OCI-LY3 (cell line): ENCODE measurements around the gene SH3BGRL.
"Not testable (repeated sequence)": the region's sequence is repeated elsewhere in the genome, so short reads cannot be mapped to it uniquely, and the experiment has no call there.

Experiments
- H2AFZ ChIP-seq: fragments of 200-600, 300-600 bp; shearing (Covaris generic); 2 replicates; pipeline ENCODE4 v1.6.0; 2014; ENCODE audit warnings: antibody characterized with exemption, low read depth, low read length
- H3K27ac ChIP-seq: fragments of 200-600, 300-600 bp; sonication (generic); 2 replicates; pipeline ENCODE4 v1.5.1; 2014; ENCODE audit warnings: mild to moderate bottlenecking, low read length, moderate library complexity, mixed read lengths
- H3K27me3 ChIP-seq: fragments of 200-600, 300-600 bp; sonication (generic); 2 replicates; pipeline ENCODE4 v1.6.1; 2014; ENCODE audit warnings: low read depth, low read length, mixed read lengths
- H3K36me3 ChIP-seq: fragments of 200-600, 300-600 bp; sonication (generic); replicated peaks from 2 replicates; pipeline ENCODE3; 2014; ENCODE audit warnings: low read depth, low read length, mixed read lengths
- H3K4me1 ChIP-seq: fragments of 300-600, 200-600 bp; sonication (generic); 2 replicates; pipeline ENCODE4 v1.6.1; 2014; ENCODE audit warnings: low read length, mixed read lengths
- H3K4me2 ChIP-seq: fragments of 200-600, 300-600 bp; sonication (generic); 2 replicates; pipeline ENCODE4 v1.6.1; 2014; ENCODE audit warnings: low read length, mixed read lengths
- H3K4me3 ChIP-seq: fragments of 300-600, 200-600 bp; sonication (generic); 2 replicates; pipeline ENCODE4 v1.5.1; 2014; ENCODE audit warnings: antibody characterized with exemption, mild to moderate bottlenecking, low read length, moderate library complexity
- H3K79me2 ChIP-seq: fragments of 300-600, 200-600 bp; shearing (Covaris generic); 2 replicates; pipeline ENCODE4 v1.6.1; 2014; ENCODE audit warnings: mild to moderate bottlenecking, low read length, mixed read lengths
- H3K9ac ChIP-seq: fragments of 300-600, 200-600 bp; shearing (Covaris generic); 2 replicates; pipeline ENCODE4 v1.6.0; 2014; ENCODE audit warnings: mild to moderate bottlenecking, low read length, moderate library complexity
- H3K9me3 ChIP-seq: fragments of 200-600, 300-600 bp; shearing (Covaris generic); 2 replicates; pipeline ENCODE4 v1.6.1; 2014; ENCODE audit warnings: low read length, mixed read lengths; ENCODE audit not compliant: insufficient read depth
- H4K20me1 ChIP-seq: fragments of 200-600, 300-600 bp; sonication (generic); 2 replicates; pipeline ENCODE4 v1.6.1; 2016; ENCODE audit warnings: low read length, mixed read lengths; ENCODE audit not compliant: insufficient read depth
- EZH2phosphoT487 ChIP-seq: fragments of 200-600 bp; shearing (Covaris generic); IDR thresholded peaks from 2 replicates; pipeline ENCODE4 v1.6.1; 2018; ENCODE audit warnings: antibody characterized with exemption, mixed run types, low read depth
- TF ChIP-seq, protein P1 (sequence below): fragments of 200-600, 300-600 bp; sonication (generic); IDR thresholded peaks from 2 replicates; pipeline ENCODE4 v1.5.1; 2014; ENCODE audit warnings: antibody characterized with exemption, low read length, low read depth

The SH3BGRL gene

DNA sequence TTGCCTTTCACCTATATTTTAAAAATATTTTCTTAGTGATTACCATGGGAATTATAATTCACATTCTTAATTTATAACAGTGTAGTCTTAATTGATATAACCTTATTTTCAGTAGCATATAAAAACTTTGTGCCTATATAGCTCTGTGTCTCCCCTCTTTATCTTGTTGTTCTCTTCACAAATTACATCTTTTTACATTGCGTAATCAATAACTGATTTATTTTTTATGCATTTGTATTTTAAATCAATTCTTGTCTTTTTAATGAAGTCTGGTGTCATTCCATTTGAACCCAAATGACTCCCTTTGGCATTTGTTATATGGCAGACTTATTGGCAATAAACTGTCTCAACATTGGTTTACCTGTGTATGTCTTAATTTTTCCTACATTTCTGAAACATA lies 137.0 kb downstream of the SH3BGRL start:
- no peaks in the 10 kb centered on the region for H3K27me3 ChIP-seq
- H3K9me3 ChIP-seq, result no peaks in the 10 kb centered on the region
- TF ChIP-seq, protein P1, sequence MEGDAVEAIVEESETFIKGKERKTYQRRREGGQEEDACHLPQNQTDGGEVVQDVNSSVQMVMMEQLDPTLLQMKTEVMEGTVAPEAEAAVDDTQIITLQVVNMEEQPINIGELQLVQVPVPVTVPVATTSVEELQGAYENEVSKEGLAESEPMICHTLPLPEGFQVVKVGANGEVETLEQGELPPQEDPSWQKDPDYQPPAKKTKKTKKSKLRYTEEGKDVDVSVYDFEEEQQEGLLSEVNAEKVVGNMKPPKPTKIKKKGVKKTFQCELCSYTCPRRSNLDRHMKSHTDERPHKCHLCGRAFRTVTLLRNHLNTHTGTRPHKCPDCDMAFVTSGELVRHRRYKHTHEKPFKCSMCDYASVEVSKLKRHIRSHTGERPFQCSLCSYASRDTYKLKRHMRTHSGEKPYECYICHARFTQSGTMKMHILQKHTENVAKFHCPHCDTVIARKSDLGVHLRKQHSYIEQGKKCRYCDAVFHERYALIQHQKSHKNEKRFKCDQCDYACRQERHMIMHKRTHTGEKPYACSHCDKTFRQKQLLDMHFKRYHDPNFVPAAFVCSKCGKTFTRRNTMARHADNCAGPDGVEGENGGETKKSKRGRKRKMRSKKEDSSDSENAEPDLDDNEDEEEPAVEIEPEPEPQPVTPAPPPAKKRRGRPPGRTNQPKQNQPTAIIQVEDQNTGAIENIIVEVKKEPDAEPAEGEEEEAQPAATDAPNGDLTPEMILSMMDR, result no peak
- TF ChIP-seq EZH2phosphoT487, result no peak

DNA sequence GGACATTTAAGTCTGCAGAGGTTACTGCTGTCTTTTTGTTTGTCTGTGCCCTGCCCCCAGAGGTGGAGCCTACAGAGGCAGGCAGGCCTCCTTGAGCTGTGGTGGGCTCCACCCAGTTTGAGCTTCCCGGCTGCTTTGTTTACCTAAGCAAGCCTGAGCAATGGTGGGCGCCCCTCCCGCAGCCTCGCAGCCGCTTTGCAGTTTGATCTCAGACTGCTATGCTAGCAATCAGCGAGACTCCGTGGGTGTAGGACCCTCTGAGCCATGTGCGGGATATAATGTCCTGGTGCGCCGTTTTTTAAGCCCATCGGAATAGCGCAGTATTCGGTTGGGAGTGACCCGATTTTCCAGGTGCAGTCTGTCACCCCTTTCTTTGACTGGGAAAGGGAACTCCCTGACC lies 143.4 kb downstream of the SH3BGRL start:
- H2AFZ ChIP-seq, result not testable (repeated sequence)

More for the DNA sequence above, 137.0 kb downstream of the SH3BGRL start:
- Histone ChIP-seq H3K4me3 (no peak overlapping the region), H3K79me2 (no peaks in the 10 kb centered on the region), H3K27ac (no peak overlapping the region), H4K20me1 (no peaks in the 10 kb centered on the region), H3K4me1 (no peaks in the 10 kb centered on the region), H3K36me3 (no peaks in the 10 kb centered on the region), H3K9ac (no peak overlapping the region), H2AFZ (no peak overlapping the region), H3K4me2 (no peak overlapping the region)

More for the DNA sequence above, 143.4 kb downstream of the SH3BGRL start:
- not testable (repeated sequence) for H3K9ac ChIP-seq, H3K36me3 ChIP-seq, H3K27me3 ChIP-seq, H3K79me2 ChIP-seq, H3K4me2 ChIP-seq, H4K20me1 ChIP-seq, H3K9me3 ChIP-seq, H3K27ac ChIP-seq, H3K4me3 ChIP-seq, H3K4me1 ChIP-seq
